GM18517 (cell line): ENCODE measurements around the gene LEKR1.
"Not testable (repeated sequence)": the region's sequence is repeated elsewhere in the genome, so short reads cannot be mapped to it uniquely, and the experiment has no call there.

ENCODE experiments used
- ATAC-seq: cut with Tn5 transposase; IDR thresholded peaks from one replicate; pipeline ENCODE4 v1.9.1; 2021; ENCODE audit warnings: mild to moderate bottlenecking, moderate library complexity; ENCODE audit not compliant: unreplicated experiment

Gene LEKR1

DNA sequence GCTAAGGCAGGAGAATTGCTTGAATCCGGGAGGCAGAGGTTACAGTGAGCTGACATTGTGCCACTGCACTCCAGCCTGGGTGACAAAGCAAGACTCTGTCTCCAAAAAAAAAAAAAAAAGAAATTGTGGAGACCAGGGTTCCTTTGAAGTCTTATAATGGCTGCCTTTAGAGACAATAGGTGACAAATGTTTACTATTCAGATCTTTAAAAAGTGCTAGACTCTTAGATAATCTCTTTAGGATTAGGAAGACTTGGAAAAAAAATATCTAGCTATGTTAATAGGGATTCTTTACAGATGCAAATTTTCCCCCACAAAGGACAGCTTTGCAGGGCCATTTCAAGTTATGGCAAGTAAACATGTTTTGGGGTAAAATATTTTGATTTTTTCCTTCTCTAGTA, 71.7 kb downstream of the LEKR1 start:
- ATAC-seq: not testable (repeated sequence)

DNA sequence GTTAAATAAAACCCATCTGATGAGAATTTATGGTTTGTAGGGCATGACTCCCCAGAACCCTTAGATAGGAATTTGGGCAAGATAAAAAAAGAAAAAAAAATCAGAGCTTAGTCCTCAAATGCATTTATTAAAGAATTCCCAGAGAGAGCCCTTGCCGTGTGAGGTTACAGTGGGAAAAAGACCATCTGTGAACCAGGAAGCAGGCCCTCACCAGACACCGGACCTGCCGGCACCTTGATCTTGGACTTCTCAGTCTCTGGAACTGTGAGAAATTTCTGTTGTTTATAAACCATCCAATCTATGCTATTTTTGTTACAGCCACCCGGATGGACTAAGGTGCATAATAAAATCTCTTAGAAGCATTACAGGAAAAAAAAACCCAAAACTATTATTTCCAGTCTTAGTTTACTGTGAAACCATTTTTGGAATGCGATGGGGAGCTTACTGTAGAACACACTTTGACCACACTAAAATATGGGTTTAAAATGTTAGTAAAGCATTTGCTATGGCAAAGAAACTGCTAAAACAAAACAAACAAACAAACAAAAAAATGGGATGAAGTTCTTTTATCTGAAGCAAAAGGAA, 72.2 kb downstream of the LEKR1 start:
- no peak for ATAC-seq

DNA sequence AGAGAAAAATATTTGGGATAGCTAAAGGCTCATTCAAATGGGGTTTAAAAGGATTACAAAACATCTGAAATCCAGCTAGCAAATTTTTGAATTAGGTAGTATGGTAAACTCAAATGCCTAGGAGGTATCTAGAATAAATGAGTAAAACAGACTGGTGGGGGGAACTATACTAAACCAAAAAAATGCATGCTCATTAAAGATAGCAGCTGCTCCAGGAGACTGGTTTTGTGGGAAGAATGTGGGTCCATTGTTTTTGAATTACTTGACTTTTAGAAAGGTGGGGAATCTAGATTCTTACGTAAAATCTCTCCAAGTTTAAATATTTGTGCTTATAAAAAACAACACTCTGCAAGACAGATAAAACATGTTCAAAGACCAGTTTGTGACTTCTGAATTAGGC, 73.8 kb downstream of the LEKR1 start:
- ATAC-seq: no peak

DNA sequence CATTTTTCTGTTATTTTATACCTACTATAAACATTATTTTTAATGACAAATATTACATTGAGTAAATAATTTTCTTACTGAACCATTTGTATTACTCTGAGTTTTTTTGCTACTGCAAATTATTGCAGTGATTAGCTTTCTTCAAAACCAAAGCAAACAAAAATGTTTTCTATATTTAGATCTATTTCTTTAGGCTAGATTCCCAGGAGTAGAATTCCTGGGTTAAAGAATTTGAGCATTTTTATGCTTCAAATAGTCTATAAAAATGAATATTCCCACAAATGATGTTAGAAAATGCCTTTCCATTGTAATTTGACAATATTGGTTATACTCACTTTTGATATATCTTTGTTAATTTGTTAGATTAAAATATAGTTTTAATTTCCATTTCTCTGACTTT, 76.8 kb downstream of the LEKR1 start:
- ATAC-seq: no peak

DNA sequence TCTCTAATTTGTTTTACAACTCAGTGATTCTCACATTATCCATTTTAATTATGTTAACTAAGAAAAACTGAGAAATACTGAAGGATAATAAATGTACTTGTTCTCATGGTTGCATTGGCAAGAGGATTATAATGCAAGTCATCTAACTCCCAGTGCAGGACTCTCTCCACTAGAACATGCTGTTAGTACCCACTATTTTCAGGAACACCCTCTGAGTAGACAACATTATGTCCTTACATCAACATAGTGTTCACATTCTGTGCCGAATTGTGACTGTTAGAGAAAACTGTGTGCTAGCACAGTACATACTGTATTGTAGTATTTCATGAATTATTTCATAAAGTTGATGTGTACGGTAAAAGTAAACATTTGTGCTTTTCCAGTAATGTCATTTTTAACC, 80.1 kb downstream of the LEKR1 start:
- ATAC-seq: no peak

DNA sequence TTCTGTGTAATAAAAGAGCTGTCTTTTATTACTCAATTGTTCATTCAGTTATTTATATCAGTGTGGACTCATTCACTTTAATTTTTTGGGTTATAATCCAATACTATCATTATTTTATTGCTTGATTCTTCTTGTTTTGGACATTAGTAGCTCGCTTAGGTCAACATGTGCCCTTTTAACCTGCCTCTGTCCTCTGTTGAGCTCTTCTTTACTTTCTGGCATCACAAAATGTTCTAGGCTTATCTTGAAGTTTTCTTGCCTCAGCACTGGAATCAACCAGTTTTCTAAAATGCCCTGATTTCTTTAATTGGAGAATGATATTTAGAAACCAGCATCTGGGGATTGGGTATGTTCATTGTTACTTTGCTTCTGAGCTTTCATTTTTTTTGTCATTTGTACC, 82.2 kb downstream of the LEKR1 start:
- no peak for ATAC-seq

DNA sequence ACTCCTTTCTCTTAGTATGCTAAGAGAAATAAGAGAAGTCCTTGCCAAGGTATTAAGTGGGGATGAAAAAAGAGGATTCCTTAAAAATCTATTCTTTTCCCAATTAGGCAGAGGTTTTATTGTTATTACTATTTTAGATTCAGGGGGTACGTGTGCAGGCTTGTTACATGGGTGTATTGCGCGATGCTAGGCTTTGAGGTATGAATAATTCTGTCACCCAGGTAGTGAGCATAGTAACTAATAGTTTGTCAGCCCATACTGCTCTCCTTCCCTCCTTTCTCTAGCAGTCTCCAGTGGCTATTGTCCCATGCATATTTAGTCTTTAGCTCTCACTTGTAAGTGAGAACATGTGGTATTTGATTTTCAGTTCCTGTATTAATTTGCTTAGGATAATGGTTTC, 83.9 kb downstream of the LEKR1 start:
- no peak for ATAC-seq

DNA sequence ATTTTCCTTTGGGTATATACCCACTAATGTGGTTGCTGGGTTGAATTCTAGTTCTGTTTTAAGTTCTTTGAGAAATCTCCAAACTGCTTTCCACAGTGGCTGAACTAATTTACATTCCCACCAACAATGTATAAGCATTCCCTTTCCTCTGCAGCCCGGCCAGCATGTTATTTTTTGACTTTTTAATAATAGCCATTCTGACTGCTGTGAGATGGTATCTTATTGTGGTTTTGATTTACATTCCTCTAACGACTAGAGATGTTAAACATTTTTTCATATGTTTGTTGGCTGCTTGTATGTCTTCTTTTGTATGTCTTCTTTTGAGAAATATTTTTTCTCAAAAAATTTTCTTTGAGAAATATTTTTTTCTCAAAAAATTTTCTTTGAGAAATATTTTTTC, 84.7 kb downstream of the LEKR1 start:
- not testable (repeated sequence) for ATAC-seq

DNA sequence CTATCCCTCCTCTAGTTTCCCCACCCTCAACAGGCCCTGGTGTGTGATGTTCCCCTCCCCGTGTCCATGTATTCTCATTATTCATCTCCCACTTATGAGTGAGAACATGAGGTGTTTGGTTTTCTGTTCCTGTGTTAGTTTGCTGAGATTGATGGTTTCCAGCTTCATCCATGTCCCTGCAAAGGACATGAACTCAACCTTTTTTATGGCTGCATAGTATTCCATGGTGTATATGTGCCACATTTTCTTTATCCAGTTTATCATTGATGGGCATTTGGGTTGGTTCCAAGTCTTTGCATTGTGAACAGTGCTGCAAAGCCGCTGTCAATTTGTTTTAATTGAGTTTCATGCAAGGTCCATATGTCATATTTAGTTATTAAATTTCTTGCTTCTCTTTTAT, 88.1 kb downstream of the LEKR1 start:
- ATAC-seq: not testable (repeated sequence)

DNA sequence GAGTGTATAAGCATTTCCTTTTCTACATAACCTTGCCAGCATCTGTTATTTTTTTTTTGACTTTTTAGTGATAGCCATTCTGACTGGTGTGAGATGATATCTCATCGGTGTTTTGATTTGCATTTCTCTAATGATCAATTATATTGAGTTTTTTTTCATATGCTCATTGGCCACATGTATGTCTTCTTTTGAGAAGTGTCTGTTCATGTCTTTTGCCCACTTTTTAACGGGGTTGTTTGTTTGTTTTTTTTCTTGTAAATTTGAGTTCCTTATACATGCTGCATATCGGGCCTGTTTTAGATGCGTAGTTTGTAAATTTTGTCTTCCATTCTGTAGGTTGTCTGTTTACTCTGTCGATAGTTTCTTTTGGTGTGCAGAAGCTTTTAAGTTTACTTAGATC, 89.2 kb downstream of the LEKR1 start:
- ATAC-seq: no peak

DNA sequence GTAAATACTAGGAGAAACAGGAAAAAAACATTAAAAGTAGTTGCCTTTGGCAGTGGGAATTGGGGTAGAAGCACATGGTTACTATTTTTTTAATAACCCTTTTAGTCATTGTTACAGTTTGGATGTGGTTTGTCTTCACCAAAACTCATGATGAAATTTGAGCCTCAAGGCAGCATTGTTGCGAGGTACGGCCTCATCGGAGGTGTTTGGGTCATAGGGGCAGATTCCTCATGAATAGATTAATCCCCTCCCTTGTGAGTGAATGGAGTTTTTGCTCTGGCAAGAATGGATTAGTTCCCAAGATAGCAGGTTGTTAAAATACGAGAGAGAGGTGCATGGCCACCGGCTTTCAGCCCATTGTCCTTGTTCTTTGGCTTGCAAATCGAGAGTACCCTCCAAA, 92.6 kb downstream of the LEKR1 start:
- no peak for ATAC-seq

DNA sequence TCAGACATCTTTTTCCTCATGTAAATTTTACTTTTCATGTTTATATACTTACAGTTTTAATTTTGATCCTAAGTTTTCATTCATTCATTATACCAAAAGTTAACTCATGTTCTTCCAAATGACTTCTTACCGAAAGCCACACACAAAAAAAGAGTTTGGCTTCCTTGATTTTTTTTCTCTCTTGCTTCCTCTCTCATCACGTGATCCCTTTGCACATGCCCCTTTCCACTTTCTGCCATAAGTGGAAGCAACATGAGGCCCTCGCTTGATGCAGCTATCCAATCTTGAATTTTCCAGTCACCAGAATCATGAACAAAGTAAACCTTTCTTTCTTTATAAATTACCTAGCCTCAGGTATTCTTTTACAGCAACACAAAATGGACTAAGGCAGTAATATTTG, 93.7 kb downstream of the LEKR1 start:
- ATAC-seq: no peak

DNA sequence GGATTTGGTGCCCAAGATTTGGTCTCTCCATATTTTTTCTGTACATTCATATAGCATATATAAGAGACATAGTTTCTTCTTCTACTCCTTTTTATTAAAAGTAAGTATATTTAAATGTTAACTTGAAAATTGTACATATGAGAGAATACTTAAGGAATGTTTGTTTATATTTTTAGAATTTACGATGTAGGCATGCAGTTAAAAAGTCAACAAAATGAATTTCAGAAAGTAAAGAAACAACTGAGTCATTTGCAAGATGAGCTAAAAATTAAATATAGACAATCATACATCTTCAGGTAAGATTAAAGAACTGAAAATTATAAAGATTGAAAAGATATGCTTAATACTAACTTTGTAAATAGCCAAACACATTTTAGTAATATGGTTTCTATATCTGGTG, 94.2 kb downstream of the LEKR1 start:
- ATAC-seq: no peak

DNA sequence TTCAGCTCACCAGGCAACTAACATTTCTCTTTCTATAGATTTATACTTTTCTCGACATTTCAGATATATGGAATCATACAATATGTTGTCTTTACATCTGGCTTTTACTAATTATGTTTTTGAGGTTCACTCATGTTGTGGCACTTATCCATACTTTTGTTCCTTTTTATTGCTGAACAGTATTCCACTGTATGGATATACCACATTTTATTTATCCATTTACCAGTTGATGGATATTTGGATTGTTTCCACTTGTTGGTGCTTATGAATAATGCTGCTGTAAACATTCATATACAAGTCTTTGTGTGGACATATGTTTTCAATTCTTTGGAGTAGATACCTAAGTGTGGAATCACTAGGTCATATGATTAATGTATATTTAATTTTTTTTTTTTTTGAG, 97.2 kb downstream of the LEKR1 start:
- no peak for ATAC-seq

DNA sequence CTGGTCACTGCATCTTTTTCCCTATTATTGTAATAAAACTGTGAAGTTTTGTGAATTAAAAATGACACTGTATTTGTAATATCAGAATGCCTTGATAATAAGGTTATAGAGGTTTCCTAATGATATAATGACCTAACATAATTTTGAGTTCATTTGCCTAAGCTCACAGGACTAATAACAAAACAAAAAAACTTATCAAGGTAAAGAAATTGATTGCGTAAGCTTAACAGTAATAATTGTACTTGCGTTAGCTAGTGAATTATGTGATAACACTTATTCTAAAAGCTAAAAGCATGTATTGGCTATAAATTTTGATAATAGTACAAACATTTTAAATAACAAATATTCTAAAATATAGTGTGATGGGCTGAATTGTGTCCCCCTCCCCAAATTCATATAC, 112.6 kb downstream of the LEKR1 start:
- ATAC-seq: no peak

DNA sequence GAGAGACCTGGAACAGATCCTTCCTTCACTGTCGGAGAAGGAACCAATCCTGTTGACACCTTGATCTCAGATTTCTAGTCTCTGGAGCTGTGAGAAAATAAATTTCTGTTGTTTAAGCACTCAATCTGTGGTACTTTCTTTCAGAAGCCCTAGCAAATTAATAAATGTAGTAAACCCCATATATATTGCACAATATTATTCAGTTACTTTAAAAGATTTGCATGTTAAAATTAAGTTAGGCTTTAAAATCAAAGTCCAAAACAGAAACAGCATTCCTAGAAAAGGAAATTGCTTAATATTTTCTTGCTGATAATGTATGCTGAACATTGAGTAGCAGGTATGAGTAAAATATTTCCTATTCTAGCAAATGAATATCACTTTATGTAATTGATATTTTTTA, 113.2 kb downstream of the LEKR1 start:
- no peak for ATAC-seq

DNA sequence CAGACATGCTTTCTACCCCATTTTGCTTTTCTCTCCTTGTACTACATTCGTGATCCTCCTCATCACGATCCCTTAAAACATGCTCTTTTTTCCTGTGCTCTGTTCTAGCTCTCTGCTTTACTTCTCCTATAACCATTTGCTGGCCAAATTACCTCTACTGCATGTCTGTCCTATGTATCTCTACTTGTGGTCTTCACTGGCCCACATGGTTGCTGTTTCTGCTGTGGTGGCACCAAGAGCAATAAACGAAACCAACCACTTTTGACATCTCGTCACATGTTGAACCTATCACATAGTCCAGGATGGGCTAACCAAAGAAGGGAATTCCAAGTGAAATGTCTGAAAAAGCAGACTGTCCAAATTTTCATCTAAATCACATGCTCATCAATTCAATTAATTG, 115.2 kb downstream of the LEKR1 start:
- no peak for ATAC-seq

DNA sequence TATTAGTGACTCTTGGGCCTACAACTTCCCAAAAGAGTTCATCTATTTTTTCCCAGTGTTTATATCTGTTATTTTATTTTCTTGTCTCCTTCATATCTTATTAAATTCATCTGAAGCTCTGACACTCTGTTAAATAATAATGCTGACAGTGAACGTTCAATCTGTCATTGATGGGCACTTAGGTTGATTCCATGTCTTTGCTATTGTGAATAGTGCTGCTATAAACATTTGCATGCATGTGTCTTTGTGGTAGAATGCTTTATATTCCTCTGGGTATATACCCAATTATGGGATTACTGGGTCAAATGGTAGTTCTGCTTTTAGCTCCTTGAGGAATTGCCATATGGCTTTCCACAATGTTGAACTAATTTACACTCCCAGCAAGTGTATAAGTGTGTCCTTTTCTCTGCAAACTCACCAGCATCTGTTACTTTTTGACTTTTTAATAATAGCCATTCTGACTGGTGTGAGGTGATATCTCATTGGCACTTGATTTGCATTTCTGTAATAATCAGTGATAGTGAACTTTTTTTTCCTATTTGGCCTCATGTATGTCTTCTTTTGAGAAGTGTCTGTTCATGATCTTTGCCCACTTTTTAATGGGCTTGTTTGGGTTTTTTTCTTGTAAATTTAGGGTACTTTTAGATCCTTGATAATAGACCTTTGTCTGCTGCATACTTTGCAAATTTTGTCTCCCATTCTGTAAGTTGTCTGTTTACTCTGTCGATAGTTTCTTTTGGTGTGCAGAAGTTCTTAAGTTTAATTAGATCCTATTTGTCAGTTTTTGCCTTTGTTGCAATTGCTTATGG, 122.5 kb downstream of the LEKR1 start:
- no peak for ATAC-seq

DNA sequence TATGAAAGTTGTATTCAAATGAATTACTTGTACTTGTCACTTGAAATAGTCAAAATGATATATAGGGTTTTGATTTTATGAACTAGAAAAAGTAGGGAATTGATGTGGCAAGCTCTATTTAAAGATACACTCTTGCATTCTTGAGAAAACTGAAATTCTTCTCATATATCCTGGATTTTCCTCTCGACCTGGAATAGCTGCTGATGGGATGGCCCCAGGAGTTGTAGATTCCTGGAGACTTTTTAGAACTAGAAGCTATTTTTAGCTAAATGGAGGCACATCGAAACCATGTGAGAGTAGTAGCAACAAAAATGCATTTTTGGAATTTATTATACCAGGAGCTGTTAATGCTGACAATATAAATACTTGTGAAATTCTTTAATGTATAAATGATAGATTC, 125.9 kb downstream of the LEKR1 start:
- ATAC-seq: no peak

DNA sequence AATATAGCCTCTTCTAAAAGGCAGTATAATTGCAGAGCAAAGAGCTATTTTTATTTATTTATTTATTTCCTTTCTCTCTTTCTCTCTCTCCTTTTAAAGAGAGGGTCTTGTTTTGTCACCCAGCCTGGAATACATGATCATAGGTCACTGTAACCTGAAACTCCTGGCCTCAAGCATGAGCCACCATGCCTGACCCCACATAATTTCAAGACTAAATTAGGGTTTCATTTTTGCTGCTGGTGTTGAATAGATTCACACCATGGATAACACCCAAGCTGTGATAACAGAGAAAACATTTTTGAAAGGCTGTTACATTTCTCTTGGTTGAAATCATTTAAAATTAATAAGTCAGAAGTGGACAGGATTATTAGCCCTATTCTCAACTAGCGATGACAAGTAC, 131.6 kb downstream of the LEKR1 start:
- no peak for ATAC-seq

DNA sequence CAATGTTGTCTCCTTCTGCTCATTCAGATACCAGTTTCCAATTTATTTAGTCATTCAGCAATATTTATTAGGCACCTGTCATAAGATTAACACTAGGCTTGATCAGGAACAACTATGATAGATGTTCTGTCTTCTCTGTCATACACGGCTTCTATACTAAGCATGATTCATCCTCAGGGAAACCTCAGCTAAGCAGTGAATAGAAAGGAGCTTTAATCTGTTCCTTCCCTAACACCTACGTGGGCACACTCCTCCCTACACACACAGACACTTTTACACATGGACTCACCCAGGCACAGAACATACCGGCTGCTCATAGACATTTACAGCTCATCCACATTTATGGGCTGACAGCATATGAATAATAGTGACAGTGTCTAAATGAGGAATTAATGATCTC, 136.9 kb downstream of the LEKR1 start:
- ATAC-seq: no peak

DNA sequence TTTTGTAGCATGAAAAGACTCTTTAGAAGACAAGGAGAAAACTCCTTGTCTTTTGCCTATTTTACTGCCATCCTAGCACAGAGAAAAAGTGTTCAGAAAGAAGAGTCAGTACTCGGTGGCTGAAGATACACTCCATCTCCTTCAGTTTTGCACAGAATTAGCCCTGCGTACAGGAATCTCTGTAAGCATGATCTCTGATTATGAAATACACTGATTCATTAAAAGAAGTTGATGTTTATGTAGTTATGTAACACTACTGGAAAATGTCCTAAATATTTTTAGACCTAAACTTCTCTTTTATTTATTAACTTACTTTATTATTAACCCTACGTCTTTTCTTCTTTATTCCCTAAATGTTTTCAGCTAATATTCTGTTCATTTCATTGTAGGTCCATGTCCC, 138.4 kb downstream of the LEKR1 start:
- no peak for ATAC-seq

DNA sequence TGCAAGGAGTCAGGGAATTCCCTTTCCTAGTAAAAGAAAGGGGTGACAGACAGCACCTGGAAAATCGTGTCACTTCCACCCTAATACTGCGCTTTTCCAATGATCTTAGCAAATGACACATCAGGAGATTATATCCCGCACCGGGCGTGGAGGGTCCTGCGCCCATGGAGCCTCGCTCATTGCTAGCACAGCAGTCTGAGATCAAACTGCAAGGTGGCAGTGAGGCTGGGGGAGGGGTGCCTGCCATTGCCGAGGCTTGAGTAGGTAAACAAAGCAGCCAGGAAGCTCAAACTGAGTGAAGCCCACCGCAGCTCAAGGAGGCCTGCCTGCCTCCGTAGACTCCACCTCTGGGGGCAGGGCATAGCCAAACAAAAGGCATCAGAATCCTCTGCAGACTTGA, 140.2 kb downstream of the LEKR1 start:
- not testable (repeated sequence) for ATAC-seq
